HG03432 (cell line): Measurements from ENCODE around the gene SPAG6.
A peak's percentile ranks its signal among the peaks of the same experiment; 100 is the strongest.

Experiments
- ATAC-seq: cut with Tn5 transposase; IDR thresholded peaks from one replicate; pipeline ENCODE4 v1.9.1; 2021; ENCODE audit warnings: mild to moderate bottlenecking, moderate library complexity; ENCODE audit not compliant: unreplicated experiment

Gene SPAG6

DNA sequence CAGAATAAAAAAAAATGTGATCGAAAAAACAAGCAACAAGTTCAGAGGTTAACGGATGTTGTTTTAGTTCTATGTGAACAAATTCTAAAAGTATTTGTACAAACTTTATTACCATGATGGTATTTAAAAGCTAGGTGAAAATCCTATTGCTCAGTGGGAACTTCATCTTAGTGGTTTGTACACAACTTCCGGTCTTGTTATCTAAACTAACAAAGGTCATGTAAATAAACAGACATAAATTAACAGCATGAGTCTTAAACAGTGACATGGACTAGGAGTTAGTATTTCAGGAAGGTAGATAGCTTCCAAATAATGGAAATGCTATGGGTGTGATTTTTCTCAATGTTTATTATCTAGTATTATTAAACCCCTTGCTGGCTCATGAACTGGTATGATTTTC, 83.8 kb downstream of the SPAG6 start:
- ATAC-seq = no peak

- ATAC-seq = no peak
These were observed 84.7 kb downstream of the SPAG6 start for GRCh38 chr10:22429981-22430421.

DNA sequence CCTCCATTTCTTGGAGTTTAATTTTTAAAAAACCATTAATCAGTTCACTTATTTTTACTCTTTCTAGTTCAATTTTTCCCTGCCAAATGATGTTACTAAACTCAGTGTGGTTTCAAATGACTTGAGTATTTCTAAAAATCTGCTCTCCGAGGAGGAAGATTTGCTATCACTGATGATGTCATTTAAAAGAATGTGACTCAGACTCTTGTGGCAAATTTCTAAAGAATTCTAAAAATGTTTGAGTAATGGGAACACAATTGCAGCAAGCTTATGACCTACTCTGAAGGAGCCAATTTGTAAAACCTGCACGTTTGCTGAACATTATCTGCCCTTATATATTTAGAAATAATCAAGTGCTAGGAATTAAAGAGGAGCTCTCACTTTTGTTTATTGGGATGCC, 88.6 kb downstream of the SPAG6 start:
- ATAC-seq = no peak

DNA sequence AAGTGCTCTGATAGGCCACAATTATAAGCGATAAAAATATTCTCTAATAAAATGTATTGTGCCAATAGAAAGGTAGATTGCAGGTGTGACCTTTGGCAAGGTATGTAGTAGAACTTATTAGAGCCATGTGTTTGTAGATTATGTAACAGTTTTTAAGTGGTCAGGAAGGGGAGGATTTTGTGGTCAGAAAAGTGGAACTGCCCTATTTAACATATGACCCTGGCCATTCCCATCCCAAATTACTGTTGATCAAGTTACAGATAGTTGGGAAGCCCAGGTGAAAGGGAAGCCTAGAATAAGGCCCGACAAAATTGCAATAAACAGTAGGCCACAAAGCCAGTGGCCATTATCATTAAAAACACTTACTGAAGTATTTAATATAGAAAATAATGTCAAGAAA, 89.2 kb downstream of the SPAG6 start:
- ATAC-seq = no peak

GRCh38 chr10:22435650-22436049, 90.4 kb downstream of the SPAG6 start:
- no peak for ATAC-seq

DNA sequence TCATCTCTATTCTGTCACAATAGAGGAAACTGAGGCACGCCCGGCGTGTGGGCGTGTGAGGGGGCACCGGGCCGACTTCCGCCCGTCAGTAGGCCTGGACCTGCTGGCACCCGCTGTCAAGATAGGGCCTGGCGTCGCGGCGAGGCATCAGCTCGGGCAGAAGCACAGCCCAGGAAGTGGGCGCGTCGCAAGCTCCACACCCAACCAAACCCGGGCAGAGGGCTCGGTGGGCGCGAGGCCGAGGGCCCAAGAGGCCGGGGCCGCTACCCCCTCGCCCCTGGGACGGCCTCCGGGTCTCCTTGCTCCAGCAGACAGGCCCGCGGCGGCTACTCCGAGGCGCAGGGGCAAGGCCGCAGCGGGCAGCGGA, 91.2 kb downstream of the SPAG6 start:
- peak; percentile 50 for ATAC-seq

GRCh38 chr10:22436893-22437619, 91.8 kb downstream of the SPAG6 start:
- ATAC-seq = peak; percentile 81

GRCh38 chr10:22437620-22438588, 92.6 kb downstream of the SPAG6 start:
- peak; percentile 28 for ATAC-seq

- no peak for ATAC-seq
These were observed 93.4 kb downstream of the SPAG6 start for GRCh38 chr10:22438711-22439110.

- ATAC-seq = no peak
These were observed 96.8 kb downstream of the SPAG6 start for GRCh38 chr10:22442063-22442462.

DNA sequence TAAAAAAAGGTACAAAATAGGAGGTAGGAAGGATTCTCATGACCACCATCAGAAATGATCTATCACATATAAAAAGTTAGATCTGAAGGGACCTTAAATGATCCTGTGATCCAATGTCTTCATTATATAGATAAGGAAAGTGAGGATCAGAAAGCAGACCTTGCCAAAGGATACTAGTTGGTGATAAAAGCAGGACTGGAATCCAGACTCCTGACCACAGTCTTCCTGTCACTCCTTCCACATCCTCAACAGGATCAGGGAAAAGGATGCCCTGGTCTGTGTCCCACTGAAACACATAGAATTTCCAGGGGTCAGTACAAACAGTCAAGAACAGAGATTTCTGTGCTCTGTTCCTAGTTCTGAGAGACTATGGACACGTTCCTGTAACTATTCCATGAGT, 97.2 kb downstream of the SPAG6 start:
- no peak for ATAC-seq

DNA sequence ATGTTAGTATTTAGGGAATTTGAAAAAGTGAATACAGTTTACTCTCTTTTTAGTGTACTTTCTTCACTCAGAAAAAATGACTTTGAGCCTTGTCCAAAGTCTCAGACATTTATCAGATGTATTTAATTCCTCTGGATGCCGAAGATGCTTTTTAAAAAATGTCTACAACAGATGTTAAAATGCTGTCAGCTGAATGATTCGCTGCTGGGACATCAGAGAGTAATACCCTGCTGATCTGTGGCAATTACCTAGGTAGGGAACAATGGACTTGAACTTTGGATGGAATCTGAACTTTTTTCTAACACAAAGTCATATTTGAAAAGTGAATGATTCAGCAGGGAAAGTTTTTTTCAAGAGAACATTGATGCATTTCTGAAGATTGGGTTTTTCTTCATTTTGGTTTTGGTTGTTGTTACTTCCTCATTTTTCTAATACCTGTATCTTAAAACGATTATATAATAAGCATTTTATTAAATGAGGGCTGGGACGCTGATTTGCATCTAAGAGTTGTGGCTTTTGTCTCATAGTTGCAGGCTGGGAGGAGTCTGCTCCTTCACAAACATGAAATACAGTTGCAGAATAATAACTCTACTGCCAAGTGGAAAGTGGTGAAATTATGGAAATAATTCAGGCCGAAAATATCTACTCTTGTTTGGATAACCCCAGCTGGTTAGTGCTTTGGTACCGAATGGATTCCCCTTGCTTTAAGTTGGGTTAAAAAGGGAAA, 98.0 kb downstream of the SPAG6 start:
- no peak for ATAC-seq

- no peak for ATAC-seq
These were observed 99.0 kb downstream of the SPAG6 start for GRCh38 chr10:22444219-22444788.

GRCh38 chr10:22445495-22445894, 100.2 kb downstream of the SPAG6 start:
- no peak for ATAC-seq

DNA sequence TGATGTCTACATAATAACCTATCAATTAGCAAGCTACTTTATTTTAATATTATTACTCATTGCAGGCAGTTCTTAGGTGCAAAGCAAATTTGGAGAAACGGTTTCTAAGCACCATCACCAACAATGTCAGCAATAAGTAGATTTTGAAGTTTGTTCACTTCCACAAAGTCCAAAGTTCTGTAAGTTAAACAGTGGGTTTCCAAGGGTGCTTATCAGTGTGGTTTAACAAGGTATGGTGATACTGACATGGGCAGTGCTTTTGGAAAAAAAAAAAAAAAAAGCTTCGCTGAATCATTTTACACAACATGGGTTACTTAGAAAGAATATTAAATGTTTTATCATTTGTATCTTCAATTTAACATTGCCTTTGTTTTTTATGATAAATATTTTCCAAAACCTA, 101.8 kb downstream of the SPAG6 start:
- no peak for ATAC-seq

- ATAC-seq = no peak
These were observed 106.0 kb downstream of the SPAG6 start for GRCh38 chr10:22451346-22451745.

DNA sequence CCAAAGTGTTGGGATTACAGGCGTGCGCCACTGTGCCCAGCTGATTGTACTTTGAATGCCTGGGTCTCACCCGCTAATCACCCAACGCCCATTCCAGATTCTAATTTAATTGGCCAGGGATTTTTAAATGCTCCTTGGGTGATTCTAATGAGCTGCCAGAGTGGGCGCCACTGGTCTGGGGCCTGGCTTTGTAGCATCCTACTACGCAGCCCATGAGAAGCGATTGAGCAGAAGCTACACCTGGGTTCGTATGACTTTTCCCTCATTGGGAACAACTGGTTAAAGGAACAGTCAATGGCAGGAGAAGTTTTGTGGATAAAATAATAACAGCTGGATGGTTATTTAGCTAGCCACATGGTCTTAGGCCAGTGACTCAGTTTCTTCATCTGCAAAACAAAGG, 108.0 kb downstream of the SPAG6 start:
- no peak for ATAC-seq

GRCh38 chr10:22453948-22454591, 108.8 kb downstream of the SPAG6 start:
- ATAC-seq = no peak

- peak; percentile 5 for ATAC-seq
These were observed 109.3 kb downstream of the SPAG6 start for GRCh38 chr10:22454634-22455033.

DNA sequence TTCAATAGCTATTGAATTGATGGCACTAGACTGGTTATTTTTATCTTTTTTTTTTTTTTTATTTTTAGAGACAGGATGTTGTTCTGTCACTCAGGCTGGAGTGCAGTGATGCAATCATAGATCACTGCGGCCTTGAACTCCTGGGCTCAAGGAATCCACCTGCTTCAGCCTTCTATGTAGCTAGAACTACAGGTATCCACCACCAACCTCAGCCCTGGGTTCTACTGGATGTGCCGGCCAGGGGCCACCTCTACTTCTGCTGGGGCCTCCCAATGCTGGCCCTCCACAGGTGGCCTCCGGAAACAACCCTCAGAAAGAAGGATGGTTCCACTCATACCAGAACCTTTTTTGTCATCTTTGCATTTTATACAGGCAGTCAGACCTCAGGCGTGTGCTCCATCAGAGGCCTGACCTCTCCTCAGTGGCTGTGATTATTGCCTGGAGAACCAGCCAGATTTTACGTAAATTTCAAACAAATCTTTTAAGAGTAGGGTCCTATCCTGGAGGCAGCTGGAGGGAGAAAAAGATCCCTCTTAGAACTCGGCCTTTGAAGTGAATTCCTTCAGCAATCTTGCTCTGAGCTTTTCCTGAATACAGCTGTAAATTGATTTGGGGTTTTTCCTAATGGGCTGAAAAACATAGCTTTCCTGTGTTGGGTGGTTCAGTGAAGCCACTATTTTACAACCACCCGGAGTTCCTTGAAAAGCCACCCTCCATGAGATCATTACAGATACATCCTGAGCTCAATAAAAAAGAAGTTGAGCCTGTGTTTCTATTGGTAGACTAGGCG, 110.0 kb downstream of the SPAG6 start:
- ATAC-seq = peak; percentile 69
